ENCODE data around the gene DNAJA3. TPM values are rescaled to one million over a fixed set of nuclear protein-coding genes. Genes with fewer than 3 reads are reported as not detected.

The DNAJA3 gene
- total RNA-seq, 4 donors from 2014 or later: 40.6 to 51.2 (median 45.9) TPM

DNA sequence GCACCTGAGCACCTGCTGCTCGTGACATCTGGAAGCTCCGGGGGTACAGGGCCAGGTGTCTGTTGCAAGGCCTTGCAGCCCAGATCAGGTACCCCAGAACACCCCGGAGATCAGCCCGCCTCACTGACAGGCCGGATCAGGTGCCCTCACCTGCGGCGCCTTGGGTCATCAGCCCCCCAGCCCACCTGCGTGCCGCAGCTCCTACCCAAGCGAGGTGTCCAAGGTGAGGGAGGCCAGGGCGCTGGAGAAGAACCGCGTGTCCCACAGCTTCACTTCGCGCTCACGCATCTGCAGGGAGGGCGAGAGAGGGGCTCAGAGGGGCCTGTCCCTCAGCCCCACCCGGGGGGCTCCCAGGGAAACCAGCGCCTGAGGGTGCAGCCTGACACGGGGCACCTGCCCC lies 37.9 kb upstream of the DNAJA3 start:
- H3K27ac ChIP-seq (replicated peaks in 1 of 4): peak overlapping the region; percentile 22 to 62 (median 52)
- intact Hi-C loops (cut with DNase I): no loop called here
- no peak for DNase-seq (ENCODE audit: extremely low spot score)
- H3K36me3 ChIP-seq: peaks cover 3 to 86% (median 48%) of the 10 kb centered on the region in 4 donors
- no peak overlapping the region for H3K4me3 ChIP-seq
- H3K27me3 ChIP-seq: no peaks in the 10 kb centered on the region
- TF ChIP-seq POLR2AphosphoS5 (IDR thresholded peaks at IDR 0.05) (no peak), POLR2A (IDR thresholded peaks at IDR 0.05; ENCODE audit: low read depth) (no peak), EP300 (IDR thresholded peaks at IDR 0.05) (no peak)
- TF ChIP-seq, protein P1, sequence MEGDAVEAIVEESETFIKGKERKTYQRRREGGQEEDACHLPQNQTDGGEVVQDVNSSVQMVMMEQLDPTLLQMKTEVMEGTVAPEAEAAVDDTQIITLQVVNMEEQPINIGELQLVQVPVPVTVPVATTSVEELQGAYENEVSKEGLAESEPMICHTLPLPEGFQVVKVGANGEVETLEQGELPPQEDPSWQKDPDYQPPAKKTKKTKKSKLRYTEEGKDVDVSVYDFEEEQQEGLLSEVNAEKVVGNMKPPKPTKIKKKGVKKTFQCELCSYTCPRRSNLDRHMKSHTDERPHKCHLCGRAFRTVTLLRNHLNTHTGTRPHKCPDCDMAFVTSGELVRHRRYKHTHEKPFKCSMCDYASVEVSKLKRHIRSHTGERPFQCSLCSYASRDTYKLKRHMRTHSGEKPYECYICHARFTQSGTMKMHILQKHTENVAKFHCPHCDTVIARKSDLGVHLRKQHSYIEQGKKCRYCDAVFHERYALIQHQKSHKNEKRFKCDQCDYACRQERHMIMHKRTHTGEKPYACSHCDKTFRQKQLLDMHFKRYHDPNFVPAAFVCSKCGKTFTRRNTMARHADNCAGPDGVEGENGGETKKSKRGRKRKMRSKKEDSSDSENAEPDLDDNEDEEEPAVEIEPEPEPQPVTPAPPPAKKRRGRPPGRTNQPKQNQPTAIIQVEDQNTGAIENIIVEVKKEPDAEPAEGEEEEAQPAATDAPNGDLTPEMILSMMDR (IDR thresholded peaks at IDR 0.05): no peak
- H3K9me3 ChIP-seq: no peaks in the 10 kb centered on the region
- WGBS: 87% methylated on average over 12 of the region's 20 CpGs
- peaks cover 26 to 73% (median 48%) of the 10 kb centered on the region in 4 donors for H3K4me1 ChIP-seq

DNA sequence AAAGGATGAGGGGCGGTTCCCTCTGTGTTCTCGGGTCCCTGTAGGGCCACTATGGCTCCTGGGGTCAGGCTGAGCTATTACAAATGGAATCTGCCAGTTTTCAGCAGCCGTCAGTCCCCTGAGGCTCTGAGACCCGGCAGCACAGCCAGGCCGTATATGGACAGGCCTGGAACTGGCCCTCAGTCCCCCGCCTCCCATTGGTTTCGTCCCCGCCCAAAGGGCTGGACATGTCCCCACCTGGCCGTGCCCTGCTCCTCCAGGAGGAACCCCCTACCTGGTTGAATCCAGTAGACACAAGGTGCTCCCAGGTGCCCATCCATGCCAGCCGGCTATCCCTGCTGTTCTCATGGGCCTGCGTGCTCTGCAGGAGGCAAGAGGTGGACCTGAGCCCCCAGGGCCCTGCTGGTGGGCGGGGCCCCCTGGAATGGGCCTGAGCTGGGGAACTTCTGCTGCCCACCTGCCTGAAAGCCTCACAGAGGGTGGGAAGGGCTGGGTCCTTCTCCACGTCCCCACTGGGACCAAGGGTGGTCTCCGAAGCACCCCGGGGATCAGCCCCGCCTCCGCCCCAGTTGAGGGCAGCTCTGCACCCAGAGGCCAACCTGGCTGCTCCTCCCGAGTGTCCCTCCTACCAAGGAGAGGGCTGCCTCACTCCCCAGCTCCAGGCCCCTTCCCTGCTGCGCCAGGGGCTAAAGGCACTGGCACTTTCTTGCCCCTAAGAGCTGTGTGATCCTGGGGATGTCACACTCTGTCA lies 37.2 kb upstream of the DNAJA3 start:
- TF ChIP-seq POLR2A (IDR thresholded peaks at IDR 0.05; ENCODE audit: low read depth) (no peak), POLR2AphosphoS5 (IDR thresholded peaks at IDR 0.05) (no peak), EP300 (IDR thresholded peaks at IDR 0.05) (no peak)
- TF ChIP-seq, protein P1 (IDR thresholded peaks at IDR 0.05): no peak
- Histone ChIP-seq H3K27ac (replicated peaks in 1 of 4) (peak overlapping the region; percentile 38 to 60 (median 52)), H3K9me3 (no peaks in the 10 kb centered on the region), H3K36me3 (peaks cover 3 to 79% (median 45%) of the 10 kb centered on the region in 4 donors), H3K4me1 (peaks cover 31 to 74% (median 54%) of the 10 kb centered on the region in 4 donors), H3K4me3 (no peak overlapping the region), H3K27me3 (no peaks in the 10 kb centered on the region)
- intact Hi-C loops (cut with DNase I): no loop called here
- 90% methylated on average over 17 of the region's 19 CpGs for WGBS
- no peak for DNase-seq (ENCODE audit: extremely low spot score)

DNA sequence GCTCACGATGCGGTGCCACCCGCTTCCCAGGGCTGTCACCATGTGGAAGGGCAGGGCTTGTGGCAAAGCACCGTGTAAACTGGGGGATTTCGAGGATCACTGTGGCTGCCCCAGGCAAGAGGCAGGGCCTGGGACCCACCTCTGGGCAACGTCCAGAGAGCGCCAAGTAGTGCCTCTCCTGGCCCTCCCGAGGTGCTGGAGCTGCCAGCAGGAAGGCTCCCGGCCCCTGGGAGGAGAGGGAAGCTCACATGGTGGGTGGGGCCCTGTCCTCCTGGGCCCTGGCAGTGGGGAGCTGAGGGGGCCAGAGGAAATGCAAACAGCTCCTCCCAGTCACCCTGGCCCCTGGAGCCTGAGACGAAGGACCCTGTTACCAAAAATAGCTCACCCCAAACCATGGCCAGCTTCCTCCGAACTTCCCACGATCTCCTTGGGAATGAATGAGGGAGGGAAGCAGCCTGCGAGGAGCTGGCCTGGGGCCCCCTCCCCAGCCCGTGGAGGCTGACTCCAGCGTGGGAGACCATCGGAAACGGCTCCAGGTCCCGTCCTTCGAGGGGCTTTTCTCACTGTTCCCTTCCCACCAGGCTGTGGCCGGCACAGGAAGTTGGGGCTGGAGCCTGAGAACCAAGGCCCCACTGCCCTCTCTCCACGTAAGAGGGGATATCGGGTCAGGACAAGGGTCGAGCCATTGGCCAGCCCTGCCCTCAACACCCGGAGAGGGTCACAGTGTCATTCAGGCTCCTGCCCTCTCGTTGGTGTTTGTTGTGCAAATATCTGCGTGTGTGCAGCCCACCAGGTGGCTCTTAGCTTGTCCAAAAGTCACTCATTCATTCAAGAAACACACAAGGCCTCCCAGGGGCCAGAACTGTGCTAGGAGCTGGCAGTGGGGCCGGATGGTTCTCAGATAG lies 36.4 kb upstream of the DNAJA3 start:
- peaks cover 3 to 79% (median 44%) of the 10 kb centered on the region in 4 donors for H3K36me3 ChIP-seq
- intact Hi-C loops (cut with DNase I): no loop called here
- H3K27ac ChIP-seq (replicated peaks in 1 of 4): peak overlapping the region; percentile 38 to 60 (median 52)
- H3K4me1 ChIP-seq: peaks cover 31 to 71% (median 54%) of the 10 kb centered on the region in 4 donors
- no peaks in the 10 kb centered on the region for H3K9me3 ChIP-seq
- no peak overlapping the region for H3K4me3 ChIP-seq
- DNase-seq (ENCODE audit: extremely low spot score): no peak
- H3K27me3 ChIP-seq: no peaks in the 10 kb centered on the region
- TF ChIP-seq POLR2A (IDR thresholded peaks at IDR 0.05; ENCODE audit: low read depth) (no peak), POLR2AphosphoS5 (IDR thresholded peaks at IDR 0.05) (no peak), EP300 (IDR thresholded peaks at IDR 0.05) (no peak)
- TF ChIP-seq, protein P1 (IDR thresholded peaks at IDR 0.05): no peak
- 74% methylated on average over 23 of the region's 27 CpGs for WGBS

DNA sequence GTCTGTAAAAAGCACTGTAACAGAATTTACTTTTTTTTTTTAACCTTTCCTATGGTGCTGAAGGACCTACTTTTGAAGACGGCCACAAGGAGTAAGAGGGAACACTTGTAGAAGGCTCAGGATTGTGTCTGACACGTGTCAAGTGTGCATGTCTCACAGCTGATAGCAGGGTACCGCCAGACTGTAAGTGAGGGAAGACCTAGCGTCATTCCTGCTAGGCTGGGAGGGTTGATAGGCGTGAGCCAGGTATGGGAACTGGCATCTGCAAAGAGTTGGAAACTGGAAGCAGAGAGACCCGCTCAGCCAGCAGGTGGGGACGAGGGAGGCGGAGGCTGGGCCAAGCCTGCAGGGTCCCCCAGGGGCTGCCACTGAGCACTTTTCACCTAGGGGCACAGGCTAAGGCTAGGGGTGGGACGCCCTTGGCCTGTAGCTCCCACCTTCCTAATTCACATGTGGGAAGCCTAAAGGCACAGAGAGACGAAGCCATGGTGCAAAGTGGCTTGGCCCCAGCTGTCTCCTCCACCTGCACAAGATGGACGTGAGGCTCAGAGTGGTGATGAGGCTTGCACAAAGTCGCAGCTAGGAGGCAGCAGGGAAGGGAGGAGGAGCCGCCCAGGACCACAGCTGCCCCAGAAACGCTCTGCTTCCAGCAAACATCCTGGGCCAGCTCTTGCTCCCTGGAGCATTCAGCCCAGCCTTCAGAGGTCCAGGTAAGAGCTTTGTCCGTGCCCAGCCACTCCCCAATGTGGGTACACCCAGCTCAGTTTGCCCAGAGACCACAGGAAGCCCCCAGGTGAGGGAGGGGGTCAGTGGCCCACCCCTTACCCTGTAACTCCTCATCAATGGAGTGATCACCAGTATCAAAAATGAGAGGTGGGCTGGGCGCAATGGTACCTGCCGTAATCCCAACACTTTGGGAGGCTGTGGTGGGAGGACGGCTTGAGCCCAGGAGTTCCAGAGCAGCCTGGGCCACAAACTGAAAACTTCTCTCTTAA lies 35.1 kb upstream of the DNAJA3 start:
- Histone ChIP-seq H3K36me3 (peaks cover 6 to 79% (median 50%) of the 10 kb centered on the region in 4 donors), H3K27me3 (no peaks in the 10 kb centered on the region), H3K27ac (replicated peaks in 1 of 4) (no peak overlapping the region), H3K9me3 (no peaks in the 10 kb centered on the region), H3K4me1 (peaks cover 31 to 66% (median 49%) of the 10 kb centered on the region in 4 donors), H3K4me3 (no peak overlapping the region)
- WGBS: 91% methylated on average over 13 of the region's 18 CpGs
- TF ChIP-seq EP300 (IDR thresholded peaks at IDR 0.05): no peak
- TF ChIP-seq POLR2A (IDR thresholded peaks at IDR 0.05; ENCODE audit: low read depth): no peak
- TF ChIP-seq POLR2AphosphoS5 (IDR thresholded peaks at IDR 0.05): no peak
- TF ChIP-seq, protein P1 (IDR thresholded peaks at IDR 0.05): no peak
- no peak for DNase-seq (ENCODE audit: extremely low spot score)
- intact Hi-C loops (cut with DNase I): no loop called here
